H1 (cell line): ENCODE results near the gene LEFTY1. TPM values are rescaled to one million over a fixed set of nuclear protein-coding genes. Genes with fewer than 3 reads are reported as not detected.

Source experiments
- ATF2 ChIP-seq: IDR thresholded peaks from 2 replicates; pipeline ENCODE4 v1.6.1; 2012; ENCODE audit warnings: low read length, inconsistent platforms
- BACH1 ChIP-seq: IDR thresholded peaks from 2 replicates; pipeline ENCODE4 v1.6.1; 2012; ENCODE audit warnings: low read length, improper control_type of control experiment
- CEBPB ChIP-seq: IDR thresholded peaks from 2 replicates; pipeline ENCODE4 v1.6.1; 2012; ENCODE audit warnings: low read depth, low read length
- CTCF ChIP-seq, 3 experiments: IDR thresholded peaks; 1 replicate in 2 of 3; 2 replicates in 1 of 3; pipeline versions ENCODE4 v1.5.1 to v1.6.1; 2011; ENCODE audit warnings: low read length in 3 of 3, mild to moderate bottlenecking in 3 of 3, inconsistent platforms in 2 of 3, low read depth in 1 of 3, moderate library complexity in 1 of 3; ENCODE audit not compliant: insufficient read depth in 1 of 3; ENCODE audit errors: control extremely low read depth in 1 of 3
- EZH2 ChIP-seq: fragments of 200-600 bp; sonication (generic); IDR thresholded peaks from 2 replicates; pipeline ENCODE4 v1.7.1; 2012; ENCODE audit warnings: low read depth, mild to moderate bottlenecking, moderate library complexity, low read length, inconsistent platforms; ENCODE audit not compliant: severe bottlenecking
- FOSL1 ChIP-seq: IDR thresholded peaks from 2 replicates; pipeline ENCODE4 v1.6.1; 2011; ENCODE audit warnings: mild to moderate bottlenecking, low read depth, low read length, moderate library complexity; ENCODE audit not compliant: insufficient read depth
- NANOG ChIP-seq: IDR thresholded peaks from 2 replicates; pipeline ENCODE4 v1.6.1; 2011; ENCODE audit warnings: low read length, low read depth, mild to moderate bottlenecking, inconsistent platforms; ENCODE audit not compliant: insufficient read depth, poor library complexity, severe bottlenecking
- NRF1 ChIP-seq: IDR thresholded peaks from 2 replicates; pipeline ENCODE4 v1.6.1; 2011; ENCODE audit warnings: mild to moderate bottlenecking, low read depth, low read length, improper control_type of control experiment
- PHF8 ChIP-seq: fragments of 200-600 bp; sonication (generic); conservative IDR thresholded peaks from 2 replicates; pipeline ENCODE4 v1.7.1; 2012; ENCODE audit warnings: low read depth, mild to moderate bottlenecking, inconsistent platforms, low read length, moderate library complexity
- POLR2AphosphoS5 ChIP-seq: IDR thresholded peaks from 2 replicates; pipeline ENCODE4 v1.6.1; 2011; ENCODE audit warnings: low read depth, low read length
- RBBP5 ChIP-seq: IDR thresholded peaks from 2 replicates; pipeline ENCODE4 v1.7.1; 2012; ENCODE audit warnings: low read depth, mild to moderate bottlenecking, inconsistent platforms, low read length, moderate library complexity, borderline replicate concordance
- polyA plus RNA-seq, 7 experiments: library from polyadenylated mRNA; depleted of rRNA in 3 of 7; stranded (reverse) in 5 of 7; unstranded in 2 of 7; fragments of >200 nt in 5 of 7; fragments of 200-250 nt in 2 of 7; gene quantifications; 1 replicate in 5 of 7; 2 replicates in 1 of 7; 4 replicates in 1 of 7; pipeline versions ENCODE4 v1.2.1 to v1.2.3, GENCODE V29; 2011 to 2013; ENCODE audit warnings: missing spikeins in 2 of 7, mixed read lengths in 2 of 7
- total RNA-seq: library from RNA; stranded (reverse); fragmentation: NEBNext Ultra II Directional; extraction: Animal tissue kit (Norgen Biotek cat#: 25700); gene quantifications from 2 replicates; pipeline ENCODE4 v1.2.1, GENCODE V29; 2021

The LEFTY1 gene
- total and polyA plus RNA-seq, 2 of the 8 experiments (the other 6 are each of a cell fraction or from before 2014, with no cell fraction given) = 4.5 to 11.7 TPM

DNA sequence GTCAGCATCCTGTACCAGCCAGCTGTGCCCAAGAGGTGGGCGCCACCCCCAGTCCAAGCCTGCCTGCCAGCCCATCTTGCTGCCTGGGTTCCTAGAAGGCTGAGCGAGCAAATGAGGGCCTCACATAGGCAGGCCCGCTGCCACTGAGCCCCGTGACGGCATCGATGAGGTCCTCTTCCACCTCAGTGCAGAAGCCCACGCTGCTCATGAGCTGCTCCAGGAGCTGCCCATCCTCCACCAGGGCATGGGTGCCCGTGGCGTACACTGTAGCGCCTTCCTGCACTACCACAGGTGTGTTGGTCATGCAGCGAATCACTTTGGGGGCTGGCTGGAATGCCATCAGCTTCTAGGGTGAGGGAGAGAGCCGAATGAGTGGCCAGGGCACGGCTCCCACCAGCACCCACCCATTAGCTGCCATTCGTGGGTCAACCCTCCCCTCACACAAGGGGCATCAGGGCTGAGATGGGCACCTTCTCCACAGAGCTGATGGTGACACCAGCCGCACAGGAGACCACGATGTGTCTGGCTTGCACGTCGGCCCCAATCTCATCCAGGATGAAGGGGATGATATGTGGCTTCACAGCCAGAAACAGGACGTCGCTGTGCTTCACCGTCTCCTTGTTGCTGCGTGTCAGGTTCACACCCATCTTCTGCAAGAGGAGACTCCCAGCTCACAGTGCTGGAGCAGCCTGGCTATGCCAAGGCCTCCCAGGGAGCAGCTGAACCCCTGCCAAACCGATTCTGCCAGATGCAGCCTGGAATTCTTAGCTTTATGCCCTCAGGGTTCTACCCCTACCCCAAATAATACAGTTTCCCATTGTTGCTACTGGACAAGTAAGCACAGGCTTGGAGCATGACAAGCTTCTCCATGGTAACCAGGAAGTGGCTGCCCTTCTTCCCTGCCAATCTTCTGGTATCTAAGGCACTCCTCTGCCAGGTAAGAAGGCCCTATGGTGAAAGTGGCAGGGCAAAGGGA is 33.1 kb upstream of the LEFTY1 start (continued):
- TF ChIP-seq FOSL1 (no peak), ATF2 (no peak), NRF1 (no peak), CEBPB (no peak), RBBP5 (no peak), NANOG (no peak), POLR2AphosphoS5 (no peak), CTCF (IDR thresholded peaks at IDR 0.05; ENCODE audit: control extremely low read depth in 1 of 3, insufficient read depth in 1 of 3, low read depth in 1 of 3, low read length in 3 of 3) (no peak), PHF8 (no peak), EZH2 (no peak), BACH1 (no peak)
